Stimulated activated CD4-positive, alpha-beta T cell treated with anti-CD3 and anti-CD28 coated beads, Interleukin-2, amount 100 ng/mL, for 4 hours (primary cell): Measurements from ENCODE around the gene PRPF40A.

ENCODE experiments used
- DNase-seq: peaks from one replicate; pipeline ENCODE4 v3.0.0-alpha.2; 2020; ENCODE audit warnings: low read depth

Gene PRPF40A

DNA sequence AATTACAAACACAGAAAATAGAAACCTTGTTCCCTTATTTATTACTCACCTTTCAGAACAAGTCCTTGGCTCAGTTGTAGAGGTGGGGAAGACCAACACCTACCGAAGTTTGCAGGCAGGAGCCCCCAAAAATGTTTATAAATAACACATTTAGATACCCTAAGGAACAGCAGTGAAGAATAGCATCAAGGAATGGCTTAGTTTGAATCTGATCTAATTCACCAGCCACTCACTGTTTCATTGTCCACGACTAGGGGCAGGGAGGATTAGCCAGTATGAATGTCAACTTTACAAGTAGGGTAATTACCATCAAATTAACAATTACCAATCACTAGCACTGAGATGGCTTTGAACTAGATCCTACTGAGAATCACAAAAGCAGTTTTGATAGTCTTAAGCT, 65.4 kb downstream of the PRPF40A start:
- no peak for DNase-seq

DNA sequence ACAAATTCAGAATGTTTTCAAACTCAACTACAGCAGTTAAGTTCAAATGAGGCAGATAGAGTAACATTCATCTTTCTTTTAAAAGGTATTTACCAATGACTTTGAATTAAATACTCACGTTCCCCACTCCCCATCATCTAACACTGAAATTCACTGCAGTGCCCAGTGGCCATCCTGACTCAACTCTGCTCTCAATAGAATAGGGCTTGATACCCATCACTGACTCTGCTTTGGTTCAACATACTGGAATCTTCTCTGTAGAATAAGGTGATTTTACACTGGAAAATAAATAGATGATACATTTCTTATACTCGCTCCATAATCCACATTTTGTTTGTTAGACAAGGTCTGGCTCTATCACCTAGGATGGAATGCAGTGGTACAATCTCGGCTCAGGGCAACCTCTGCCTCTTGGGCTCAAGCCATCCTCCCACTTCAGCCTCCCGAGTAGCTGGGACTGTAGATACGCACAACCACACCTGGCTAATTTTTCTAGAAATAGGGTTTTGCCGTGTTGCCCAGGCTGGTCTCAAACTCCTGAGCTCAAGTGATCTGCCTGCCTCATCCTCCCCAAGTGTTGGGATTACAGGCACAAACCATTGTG, 66.4 kb downstream of the PRPF40A start:
- no peak for DNase-seq

DNA sequence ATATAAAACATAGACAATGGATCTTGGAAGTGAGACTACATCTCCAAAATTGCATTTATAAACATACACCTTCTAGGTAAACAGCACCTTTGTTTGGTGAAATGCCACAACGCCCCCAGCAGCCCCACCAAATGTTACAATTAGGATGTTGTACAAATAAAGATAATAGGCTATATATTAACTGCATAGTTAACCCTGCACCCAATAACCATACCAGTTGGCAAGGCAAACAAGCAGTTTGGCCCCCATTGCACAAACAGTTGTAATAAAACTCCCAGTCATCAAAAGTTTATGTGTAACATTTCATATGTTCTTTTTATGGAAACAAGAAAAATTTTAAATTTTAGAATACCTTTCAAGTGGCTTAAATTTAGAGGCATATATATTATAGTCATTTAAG, 67.3 kb downstream of the PRPF40A start:
- DNase-seq = no peak

DNA sequence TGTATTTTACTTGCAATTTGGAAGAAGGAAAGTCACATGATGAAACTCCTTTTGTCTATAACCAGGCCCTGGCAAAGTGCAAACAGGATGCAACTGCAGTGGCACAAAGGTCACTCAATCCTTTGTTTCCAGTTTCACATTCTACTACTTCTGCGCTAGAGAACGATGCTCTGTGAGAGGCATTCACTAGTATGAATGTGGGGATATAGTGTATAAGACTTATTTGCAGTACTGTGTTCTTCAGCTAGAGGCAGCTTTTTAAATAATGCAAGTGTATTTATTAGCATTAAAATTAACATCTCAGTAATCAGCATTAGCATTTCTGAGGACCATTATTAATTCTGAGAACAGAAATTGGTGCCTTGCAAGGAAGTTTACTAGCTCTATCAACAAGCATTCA, 68.9 kb downstream of the PRPF40A start:
- no peak for DNase-seq

DNA sequence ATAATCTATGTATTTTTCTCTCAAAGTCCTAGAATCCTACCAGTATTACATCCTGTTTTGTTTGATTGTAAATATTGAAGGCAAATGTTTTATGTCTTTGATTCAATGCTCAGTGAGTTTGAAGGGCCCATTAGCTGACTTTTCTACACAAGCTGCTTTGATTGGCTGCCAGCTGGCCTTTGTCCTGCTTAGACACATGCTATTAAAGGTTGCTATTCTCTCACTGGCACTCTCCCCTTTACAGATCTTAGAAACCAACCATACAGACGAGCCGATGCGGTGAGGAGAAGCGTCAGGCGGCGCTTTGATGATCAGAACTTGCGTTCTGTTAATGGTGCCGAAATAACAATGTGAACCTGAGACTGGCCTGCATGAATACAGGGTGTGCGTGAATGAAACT, 69.7 kb downstream of the PRPF40A start:
- DNase-seq = no peak

DNA sequence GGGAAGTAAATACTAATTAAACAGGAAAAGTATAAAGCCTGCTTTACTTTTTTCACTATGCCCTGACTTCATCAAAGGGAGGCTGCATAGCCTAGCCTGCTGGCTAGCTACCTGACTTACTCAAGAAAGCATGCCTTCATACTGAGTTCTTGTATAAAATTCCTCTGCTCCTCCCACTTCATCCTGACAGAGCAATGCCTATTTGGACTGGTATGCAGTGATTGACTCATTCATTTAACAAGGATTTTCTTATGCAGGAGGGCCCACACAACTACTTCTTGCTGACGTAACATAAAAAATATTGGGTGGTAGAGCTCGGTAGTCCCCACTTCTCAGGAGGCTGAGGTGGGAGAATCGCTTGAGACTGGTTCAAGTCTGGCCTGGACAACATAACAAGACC, 70.5 kb downstream of the PRPF40A start:
- DNase-seq = no peak

DNA sequence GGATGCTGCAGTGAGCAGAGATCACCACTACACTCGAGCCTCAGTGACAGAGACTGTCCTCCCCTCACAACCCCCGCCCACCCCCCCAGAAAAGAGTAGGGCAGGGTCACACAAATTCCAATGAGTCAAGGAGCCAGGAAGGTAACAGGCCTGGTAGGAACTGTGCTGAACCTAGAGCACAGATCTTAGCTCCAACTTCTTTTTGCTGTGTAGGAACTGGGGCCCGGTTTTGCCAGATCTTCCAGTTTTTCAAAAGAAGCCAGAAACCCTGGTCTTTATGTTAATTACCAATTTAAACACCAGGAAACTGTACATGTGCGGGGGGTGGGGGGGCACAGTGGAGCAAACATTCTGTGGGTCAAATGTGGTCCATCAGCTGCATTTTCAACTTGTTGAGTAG, 71.0 kb downstream of the PRPF40A start:
- no peak for DNase-seq

DNA sequence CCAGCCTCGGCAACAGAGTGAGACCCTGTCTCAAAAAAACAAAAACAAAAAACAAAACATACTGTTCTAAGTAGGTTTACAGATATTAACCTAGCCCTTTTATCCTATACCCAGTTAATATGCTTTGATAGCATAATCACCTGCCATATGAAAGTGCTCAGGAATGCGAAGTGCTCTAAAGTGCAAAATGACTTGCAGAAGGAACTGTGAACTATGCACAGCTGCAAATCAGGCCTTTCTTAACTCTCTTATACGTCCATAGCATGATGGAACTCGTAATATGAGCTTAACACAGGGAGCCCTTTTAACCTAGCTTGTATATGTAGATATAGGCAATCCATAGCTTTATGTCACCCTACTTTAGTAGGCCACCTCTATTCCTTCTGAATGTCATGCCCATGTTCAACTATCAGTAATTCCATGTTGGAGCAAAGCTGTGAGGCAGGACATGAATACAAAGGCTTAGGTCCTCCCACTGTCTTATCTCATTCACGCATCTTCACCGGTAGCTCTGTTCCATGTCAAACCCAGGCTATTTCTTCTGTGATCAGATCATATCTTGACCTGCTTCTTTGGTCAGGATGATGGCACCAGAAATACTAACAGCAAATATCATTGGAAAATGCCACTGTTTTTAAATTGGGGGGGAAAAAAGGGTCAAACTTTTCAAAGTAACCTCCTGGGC, 72.9 kb downstream of the PRPF40A start:
- no peak for DNase-seq

DNA sequence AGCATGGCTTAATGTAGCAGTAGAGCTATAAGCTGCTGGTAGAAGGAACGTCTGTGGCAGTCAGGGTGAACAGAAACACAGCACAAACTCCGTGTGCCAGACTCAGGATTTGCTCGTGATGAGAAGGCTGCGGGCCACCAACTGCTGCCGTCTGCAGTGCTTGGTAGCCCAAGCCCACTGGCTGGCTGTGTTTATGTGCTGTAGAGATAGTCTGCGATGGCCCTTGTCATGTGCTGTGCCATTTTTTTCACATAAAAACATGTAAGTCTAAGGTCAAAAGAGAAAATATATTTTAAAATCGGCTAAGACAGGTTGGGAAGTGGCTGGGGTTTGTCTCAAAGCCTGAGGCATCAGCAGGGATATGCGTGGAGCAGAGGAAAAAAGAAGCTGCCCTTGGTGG, 78.7 kb downstream of the PRPF40A start:
- DNase-seq = no peak

DNA sequence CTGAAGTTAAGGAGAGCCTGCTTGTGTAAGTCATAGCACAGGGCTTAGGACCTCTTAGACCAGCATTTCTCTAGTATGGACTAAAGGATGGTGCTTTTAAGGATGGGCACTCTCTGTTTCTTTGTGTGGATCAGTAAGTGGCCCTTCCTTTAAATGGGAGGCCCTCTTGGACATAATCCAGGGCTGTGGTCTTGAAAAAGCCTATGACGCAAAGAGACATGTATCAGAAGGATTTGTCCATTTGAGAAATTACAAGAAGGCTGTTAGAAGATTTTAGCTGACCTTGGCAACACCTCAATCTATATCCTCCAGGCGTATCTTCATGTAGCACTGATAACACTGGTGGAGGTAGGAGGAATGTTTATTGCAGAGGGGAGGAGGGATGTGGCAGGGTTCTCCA, 79.2 kb downstream of the PRPF40A start:
- DNase-seq = no peak

DNA sequence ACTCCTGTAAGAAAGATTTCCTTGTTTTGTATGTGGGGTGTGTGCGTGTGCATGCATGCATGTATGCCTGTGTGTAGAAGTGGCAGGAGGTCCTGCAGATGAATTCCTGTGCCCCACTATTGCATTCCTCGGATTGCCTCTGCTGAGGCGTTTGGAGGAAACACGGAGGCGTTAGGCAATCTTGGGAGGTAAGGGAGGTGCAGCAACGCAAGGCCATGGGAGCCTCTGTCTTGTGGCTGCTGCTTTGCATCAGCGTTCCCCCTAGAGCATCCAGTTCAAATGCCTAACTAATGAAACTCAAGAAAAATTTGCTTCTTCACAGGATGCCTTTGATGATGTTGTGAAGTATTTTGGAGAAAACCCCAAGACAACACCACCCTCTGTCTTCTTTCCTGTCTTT, 80.0 kb downstream of the PRPF40A start:
- no peak for DNase-seq

DNA sequence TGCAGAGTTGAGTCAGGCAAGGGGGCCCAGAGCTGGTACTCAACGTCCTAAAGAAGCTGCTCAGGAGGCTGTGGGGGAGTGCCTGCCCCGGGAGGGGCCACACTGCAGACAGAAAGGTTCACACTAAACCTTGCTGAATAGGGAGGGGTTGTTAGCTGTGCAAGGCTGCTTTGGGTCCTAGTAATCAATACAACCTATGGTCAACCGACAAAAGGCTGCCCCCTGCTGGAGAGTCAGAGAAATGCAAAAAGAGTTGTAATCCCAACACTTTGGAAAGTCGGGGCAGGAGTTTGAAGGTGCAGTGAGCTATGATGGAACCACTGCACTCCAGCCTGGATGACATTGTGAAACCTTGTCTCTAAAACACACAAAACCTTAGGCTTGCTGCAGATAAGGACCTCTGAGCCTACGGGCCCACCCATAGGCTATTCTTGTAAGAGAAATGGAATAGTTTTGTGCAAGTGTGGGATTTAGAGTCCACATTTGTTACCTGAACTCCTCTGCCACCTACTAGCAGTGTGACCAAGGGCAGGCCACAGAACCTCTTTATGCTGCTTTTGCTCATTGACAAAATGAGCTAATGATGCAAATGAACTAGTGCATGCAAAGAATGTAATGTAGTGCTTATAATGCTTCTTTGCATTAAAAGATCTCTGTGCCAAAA, 81.5 kb downstream of the PRPF40A start:
- DNase-seq = peak; percentile 38

DNA sequence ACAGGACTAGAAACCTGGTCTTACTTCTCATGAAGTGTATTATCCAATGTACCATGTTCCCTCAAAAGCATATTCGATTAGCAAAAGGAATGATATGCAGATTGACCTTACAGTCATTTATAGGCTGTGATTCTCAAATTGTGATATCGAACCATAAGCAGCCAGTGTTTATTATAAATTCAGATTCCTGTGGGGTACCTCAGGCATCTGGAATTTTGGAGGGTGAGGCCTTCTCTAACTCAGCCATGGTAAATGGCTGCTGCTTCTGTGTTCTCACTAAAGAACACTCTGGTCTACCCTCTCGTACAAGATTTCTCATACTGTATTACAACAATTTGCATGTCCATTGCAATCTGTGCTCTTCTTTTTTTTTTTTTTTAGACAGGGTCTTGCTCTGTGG, 84.5 kb downstream of the PRPF40A start:
- DNase-seq = no peak

DNA sequence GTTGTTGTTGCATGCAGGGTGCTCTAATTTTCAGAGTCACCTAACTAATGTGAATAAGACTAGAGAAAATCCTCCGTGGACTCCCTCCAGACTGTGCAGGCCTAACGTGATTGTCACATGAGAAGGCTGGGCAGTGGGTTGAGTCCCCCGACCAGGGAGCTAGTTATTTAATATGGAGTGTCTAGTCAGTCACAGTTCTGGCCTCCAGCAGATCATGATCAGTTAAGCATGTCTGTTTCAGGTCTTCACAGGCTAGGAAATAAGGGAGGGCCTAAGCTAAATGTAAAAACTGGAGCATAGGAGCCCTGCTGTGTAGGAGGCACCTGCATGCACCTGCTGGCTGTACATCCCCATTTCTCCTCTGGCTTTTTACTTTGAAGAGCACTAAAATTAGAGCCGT, 86.8 kb downstream of the PRPF40A start:
- no peak for DNase-seq

DNA sequence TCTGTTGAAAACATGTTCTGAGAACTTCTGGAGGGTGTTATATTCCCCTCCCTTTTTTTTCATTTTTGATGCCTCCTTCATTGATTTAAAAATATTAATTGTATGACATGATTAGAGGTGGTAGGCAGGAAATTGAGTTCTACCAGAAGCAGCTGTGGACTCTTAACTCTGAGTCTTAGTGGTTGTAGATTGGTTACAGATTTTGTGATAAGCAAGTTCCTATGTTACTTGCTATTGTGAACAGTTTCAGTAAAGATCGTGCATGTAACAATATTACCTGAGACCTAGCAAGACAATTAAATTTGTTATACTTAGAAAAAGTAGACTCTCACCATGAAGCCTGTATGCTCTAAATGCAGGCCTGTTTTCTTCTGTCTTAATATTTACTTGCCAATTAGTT, 88.1 kb downstream of the PRPF40A start:
- DNase-seq = no peak

DNA sequence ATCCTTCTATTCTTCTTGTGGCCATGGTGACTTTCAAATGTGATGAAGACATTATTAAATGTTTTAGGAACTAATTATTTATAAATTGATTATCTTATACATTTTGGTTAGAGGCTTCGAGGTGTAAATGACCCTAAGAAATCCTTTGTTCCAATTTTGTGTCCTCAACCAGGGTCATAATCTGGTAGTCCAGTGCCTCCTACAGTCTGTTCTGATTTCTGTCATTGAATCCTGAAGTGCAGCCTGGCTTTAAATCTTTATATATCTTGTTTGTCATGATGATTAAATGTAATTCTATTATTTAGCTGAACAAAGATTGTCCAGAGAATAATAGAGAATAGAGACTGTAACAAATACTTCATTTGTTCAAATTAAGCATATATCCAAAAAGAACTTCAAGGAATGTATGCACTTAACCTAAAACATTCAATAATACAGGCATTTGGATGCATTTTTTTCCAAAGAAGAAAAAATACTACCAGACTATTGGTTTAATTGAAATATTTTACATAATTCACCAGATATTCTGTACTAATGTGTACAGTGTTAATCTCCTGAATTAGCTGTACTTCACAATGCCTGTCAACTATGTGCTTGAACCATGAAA, 89.8 kb downstream of the PRPF40A start:
- no peak for DNase-seq

DNA sequence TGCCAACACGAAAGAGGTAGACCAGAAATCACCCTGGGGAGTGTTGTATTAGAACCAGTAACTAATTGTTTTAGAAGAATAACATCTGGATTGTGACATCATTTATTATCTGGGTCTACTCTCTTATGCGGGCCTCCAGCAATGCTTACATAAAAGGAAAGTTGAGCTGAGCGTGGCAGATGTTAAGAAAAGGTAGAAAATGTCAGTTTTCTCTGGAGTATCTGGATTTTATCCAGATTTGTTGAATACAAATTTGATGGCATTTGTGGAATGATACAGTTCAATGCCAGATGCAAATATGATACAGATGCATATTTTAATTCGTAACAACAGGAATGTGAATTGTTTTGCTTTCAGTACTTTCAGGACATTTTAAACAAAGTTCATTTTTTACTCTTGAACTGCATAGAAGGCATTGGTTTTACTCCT, 90.3 kb downstream of the PRPF40A start:
- no peak for DNase-seq

DNA sequence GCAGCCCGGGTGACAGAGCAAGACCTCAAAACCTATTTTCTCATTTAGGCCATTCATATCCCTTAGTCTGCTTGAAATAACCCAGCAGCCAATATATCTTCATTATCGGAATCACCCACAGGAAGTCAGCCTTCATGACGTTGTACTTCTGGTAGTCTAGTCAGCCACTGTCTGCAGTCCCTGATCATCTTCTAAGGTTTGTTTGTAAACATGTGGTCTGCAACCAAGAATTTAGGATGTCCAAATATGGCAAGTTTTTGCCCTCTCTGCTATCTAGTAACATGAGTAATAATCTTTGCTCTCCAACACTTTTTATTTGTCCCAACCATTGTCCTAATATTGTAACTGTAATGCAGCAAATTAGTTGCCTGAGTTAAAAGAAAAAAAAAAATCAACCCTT, 92.5 kb downstream of the PRPF40A start:
- DNase-seq = no peak

DNA sequence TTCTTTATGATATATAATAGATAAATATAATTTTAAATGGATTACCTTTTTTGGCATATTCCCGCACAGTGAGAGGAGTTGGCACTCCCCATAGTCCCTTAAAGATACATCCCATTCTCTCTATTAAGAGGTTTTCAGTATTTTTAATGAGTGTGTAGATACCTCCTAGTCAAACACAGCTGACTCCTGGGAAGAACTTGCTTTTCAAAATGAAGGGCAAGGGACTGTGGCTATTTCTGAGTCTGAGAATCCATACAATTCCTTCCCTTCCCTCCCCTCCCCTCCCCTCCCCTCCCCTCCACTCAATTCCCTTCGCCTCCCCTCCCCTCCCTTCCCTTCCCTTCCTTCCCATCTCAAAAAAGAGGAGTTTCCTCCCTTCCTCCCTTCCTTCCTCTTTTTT, 93.5 kb downstream of the PRPF40A start:
- DNase-seq = no peak

DNA sequence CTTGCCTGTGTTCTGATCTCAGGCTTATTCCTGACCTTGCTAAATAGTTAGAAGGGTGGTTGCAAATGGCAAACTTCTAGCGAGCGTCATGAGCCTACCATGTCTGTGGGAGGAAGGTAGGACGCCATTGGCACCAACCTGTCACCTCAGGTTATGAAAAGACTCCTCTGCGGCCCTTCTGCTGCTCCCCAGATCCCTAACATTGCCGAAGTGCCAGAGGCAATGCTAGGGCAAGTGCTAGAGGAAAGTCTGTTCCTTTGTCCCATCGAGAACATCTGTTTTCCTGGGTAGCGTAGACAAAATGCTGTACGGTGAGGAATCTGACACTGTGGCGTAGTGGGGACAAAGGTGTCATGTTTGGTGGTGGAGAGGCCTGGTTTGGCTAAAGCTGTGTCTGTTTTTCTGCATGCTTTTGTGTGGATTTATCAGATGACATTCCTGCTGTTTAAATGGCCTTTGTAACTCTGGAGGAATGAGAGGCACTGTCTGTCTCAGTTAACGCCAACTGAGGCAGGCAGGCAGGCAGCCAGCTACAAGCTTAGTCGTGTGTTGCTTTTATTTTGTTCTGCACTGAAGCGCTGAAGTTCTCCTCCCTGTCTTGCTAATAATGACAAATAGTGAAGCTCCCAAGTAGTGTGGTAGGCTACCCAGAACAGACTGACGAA, 94.1 kb downstream of the PRPF40A start:
- no peak for DNase-seq

DNA sequence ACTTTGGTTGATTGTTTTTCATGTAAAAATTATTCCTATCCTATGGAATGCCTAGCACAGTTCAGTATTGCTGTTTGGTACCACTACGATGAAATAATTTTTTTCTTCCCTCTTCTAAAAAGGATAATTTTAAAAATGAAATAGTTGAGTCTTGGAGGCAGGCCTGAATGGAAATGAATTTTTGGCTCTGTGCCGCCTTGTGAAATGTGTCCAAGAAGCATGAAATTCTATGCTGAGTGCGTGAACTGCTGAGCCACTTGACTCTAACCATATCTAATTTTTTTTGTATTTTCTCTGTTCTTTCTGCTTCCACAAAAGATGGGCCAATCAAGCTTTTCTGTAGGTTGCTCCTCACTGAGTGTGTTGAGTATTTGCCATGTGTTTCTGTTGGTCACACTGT, 95.0 kb downstream of the PRPF40A start:
- DNase-seq = no peak

DNA sequence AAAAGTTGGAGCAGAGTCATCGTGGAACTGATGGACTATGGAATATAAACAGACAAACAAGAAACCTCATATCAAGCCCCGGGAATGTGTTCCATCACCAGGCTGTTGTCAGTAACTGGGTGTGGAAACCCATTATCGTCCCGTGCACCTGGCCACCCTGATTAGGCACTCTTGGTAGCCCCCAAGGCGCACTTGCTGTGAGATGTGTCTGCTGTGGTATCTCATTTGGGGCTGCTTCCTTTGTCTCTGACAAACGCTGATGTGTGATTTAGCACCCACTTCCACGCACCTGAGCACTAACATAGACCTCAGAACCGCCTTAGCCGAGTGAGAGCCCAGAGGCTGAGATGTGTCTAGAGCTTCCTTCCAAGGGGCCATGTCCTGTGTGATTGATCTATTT, 96.3 kb downstream of the PRPF40A start:
- no peak for DNase-seq

DNA sequence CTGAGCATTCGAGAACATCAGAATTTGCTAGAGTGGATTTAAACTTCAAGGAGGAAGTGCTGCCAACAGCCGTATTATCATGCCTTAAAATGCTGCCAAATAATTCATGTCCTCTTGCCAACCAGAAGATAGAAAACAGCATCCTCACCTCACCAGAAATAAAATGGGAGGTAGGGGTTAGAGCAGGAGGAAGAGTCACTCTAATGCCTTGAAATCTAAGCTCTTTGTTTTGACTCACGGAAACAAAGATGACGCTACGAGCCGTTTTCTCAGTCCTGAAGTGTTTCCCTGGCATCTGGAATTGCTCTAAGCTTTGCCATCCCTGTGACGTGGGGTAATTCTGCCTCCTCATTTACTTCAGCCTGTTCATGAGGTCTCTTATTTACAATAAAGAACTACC, 97.1 kb downstream of the PRPF40A start:
- no peak for DNase-seq
